ENCODE results near the gene TIMM23. TPM values are rescaled to one million over a fixed set of nuclear protein-coding genes. Genes with fewer than 3 reads are reported as not detected.

TIMM23 gene
- total RNA-seq, 1 donor from 2014 or later, result 56.0 TPM

GRCh38 chr10:46002916-46003693, 30.8 kb downstream of the TIMM23 start:
- Mint-ChIP-seq H3K36me3 (ENCODE audit: unreplicated experiment) (peaks cover 17% of the 10 kb centered on the region), H3K4me1 (ENCODE audit: low read depth, unreplicated experiment) (no peaks in the 10 kb centered on the region), H3K4me3 (ENCODE audit: unreplicated experiment) (no peak overlapping the region), H3K9me3 (ENCODE audit: unreplicated experiment) (peaks cover 2% of the 10 kb centered on the region), H3K27ac (ENCODE audit: unreplicated experiment) (no peak overlapping the region), H3K27me3 (ENCODE audit: unreplicated experiment) (peaks cover 2% of the 10 kb centered on the region)
- DNase-seq, result no peak
- TF ChIP-seq, protein P1, sequence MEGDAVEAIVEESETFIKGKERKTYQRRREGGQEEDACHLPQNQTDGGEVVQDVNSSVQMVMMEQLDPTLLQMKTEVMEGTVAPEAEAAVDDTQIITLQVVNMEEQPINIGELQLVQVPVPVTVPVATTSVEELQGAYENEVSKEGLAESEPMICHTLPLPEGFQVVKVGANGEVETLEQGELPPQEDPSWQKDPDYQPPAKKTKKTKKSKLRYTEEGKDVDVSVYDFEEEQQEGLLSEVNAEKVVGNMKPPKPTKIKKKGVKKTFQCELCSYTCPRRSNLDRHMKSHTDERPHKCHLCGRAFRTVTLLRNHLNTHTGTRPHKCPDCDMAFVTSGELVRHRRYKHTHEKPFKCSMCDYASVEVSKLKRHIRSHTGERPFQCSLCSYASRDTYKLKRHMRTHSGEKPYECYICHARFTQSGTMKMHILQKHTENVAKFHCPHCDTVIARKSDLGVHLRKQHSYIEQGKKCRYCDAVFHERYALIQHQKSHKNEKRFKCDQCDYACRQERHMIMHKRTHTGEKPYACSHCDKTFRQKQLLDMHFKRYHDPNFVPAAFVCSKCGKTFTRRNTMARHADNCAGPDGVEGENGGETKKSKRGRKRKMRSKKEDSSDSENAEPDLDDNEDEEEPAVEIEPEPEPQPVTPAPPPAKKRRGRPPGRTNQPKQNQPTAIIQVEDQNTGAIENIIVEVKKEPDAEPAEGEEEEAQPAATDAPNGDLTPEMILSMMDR (IDR thresholded peaks at IDR 0.05; ENCODE audit: partially characterized antibody, unreplicated experiment), result no peak

DNA sequence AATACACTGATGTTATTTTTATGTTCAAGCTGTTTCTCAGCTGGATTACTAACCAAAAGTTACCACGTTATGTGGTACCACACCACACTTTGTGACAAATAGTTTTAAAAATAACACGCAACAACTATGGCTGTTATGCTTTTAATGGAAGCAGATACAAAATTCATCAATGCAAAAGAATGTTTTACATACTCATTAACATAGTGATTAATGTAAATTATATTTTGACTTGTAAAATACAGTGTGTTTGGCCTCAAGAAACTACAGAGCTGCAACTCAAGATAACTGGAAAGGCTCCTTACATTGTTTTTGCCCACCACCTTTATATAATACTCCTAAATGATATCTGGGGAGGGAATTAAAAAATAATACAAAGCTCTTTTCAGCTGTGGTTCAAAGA, 32.7 kb downstream of the TIMM23 start:
- peaks cover 15% of the 10 kb centered on the region for H3K36me3 Mint-ChIP-seq (ENCODE audit: unreplicated experiment)

DNA sequence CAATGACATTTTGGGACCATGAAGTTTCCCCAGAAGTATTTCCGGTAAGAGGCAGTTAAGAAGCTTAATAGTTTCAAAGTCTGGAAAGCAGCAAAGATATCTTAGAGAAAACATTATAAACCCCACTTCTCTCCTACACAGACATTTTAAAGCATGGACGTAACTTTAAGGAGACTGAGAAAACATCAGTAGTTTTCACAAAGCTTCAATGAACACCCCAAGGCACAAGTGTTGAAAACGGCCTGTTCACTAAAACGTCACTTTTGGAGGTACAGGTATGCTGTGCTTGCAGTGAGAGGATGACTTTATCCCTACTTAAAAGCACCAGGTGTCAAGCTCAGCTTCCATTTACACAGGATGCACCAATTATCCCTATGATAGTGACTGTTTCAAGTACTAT, 33.1 kb downstream of the TIMM23 start:
- H3K27ac Mint-ChIP-seq (ENCODE audit: unreplicated experiment), result no peak overlapping the region
- H3K9me3 Mint-ChIP-seq (ENCODE audit: unreplicated experiment), result peaks cover 2% of the 10 kb centered on the region
- H3K27me3 Mint-ChIP-seq (ENCODE audit: unreplicated experiment), result no peaks in the 10 kb centered on the region
- DNase-seq, result no peak
- no peak overlapping the region for H3K4me3 Mint-ChIP-seq (ENCODE audit: unreplicated experiment)
- TF ChIP-seq, protein P1 (IDR thresholded peaks at IDR 0.05; ENCODE audit: partially characterized antibody, unreplicated experiment), result no peak
- H3K36me3 Mint-ChIP-seq (ENCODE audit: unreplicated experiment), result peaks cover 15% of the 10 kb centered on the region
- H3K4me1 Mint-ChIP-seq (ENCODE audit: low read depth, unreplicated experiment), result no peaks in the 10 kb centered on the region

More for the DNA sequence above, 32.7 kb downstream of the TIMM23 start:
- Mint-ChIP-seq H3K4me3 (ENCODE audit: unreplicated experiment) (no peak overlapping the region), H3K4me1 (ENCODE audit: low read depth, unreplicated experiment) (no peaks in the 10 kb centered on the region), H3K9me3 (ENCODE audit: unreplicated experiment) (peaks cover 2% of the 10 kb centered on the region), H3K27ac (ENCODE audit: unreplicated experiment) (no peak overlapping the region), H3K27me3 (ENCODE audit: unreplicated experiment) (no peaks in the 10 kb centered on the region)
- DNase-seq, result no peak
- TF ChIP-seq, protein P1 (IDR thresholded peaks at IDR 0.05; ENCODE audit: partially characterized antibody, unreplicated experiment), result no peak

- TF ChIP-seq, protein P1 (IDR thresholded peaks at IDR 0.05; ENCODE audit: partially characterized antibody, unreplicated experiment), result no peak
- no peak for DNase-seq
- Mint-ChIP-seq H3K4me1 (ENCODE audit: low read depth, unreplicated experiment) (no peaks in the 10 kb centered on the region), H3K36me3 (ENCODE audit: unreplicated experiment) (peaks cover 15% of the 10 kb centered on the region), H3K4me3 (ENCODE audit: unreplicated experiment) (no peak overlapping the region), H3K27me3 (ENCODE audit: unreplicated experiment) (no peaks in the 10 kb centered on the region), H3K27ac (ENCODE audit: unreplicated experiment) (no peak overlapping the region), H3K9me3 (ENCODE audit: unreplicated experiment) (peaks cover 2% of the 10 kb centered on the region)
These were observed 33.9 kb downstream of the TIMM23 start for GRCh38 chr10:46006219-46006618.

- Mint-ChIP-seq H3K36me3 (ENCODE audit: unreplicated experiment) (peaks cover 9% of the 10 kb centered on the region), H3K4me3 (ENCODE audit: unreplicated experiment) (no peak overlapping the region), H3K27ac (ENCODE audit: unreplicated experiment) (no peak overlapping the region), H3K9me3 (ENCODE audit: unreplicated experiment) (no peaks in the 10 kb centered on the region), H3K27me3 (ENCODE audit: unreplicated experiment) (no peaks in the 10 kb centered on the region), H3K4me1 (ENCODE audit: low read depth, unreplicated experiment) (no peaks in the 10 kb centered on the region)
- TF ChIP-seq, protein P1 (IDR thresholded peaks at IDR 0.05; ENCODE audit: partially characterized antibody, unreplicated experiment), result no peak
- no peak for DNase-seq
These were observed 40.5 kb downstream of the TIMM23 start for GRCh38 chr10:46012746-46013145.

Data from glutamatergic neuron (in vitro differentiated cells).